PC-9 (cell line): ENCODE data around the gene DDAH1.

Experiments used
- EZH2 ChIP-seq: fragments of 200-600 bp; sonication (generic); IDR thresholded peaks from 2 replicates; pipeline ENCODE4 v1.8.0; 2017; ENCODE audit warnings: antibody characterized with exemption, low read depth
- TF ChIP-seq, protein P1 (sequence below): fragments of 200-600 bp; sonication (generic); conservative IDR thresholded peaks from 2 replicates; pipeline ENCODE4 v1.6.1; 2017; ENCODE audit warnings: mixed run types, antibody characterized with exemption, mild to moderate bottlenecking, moderate library complexity

DNA sequence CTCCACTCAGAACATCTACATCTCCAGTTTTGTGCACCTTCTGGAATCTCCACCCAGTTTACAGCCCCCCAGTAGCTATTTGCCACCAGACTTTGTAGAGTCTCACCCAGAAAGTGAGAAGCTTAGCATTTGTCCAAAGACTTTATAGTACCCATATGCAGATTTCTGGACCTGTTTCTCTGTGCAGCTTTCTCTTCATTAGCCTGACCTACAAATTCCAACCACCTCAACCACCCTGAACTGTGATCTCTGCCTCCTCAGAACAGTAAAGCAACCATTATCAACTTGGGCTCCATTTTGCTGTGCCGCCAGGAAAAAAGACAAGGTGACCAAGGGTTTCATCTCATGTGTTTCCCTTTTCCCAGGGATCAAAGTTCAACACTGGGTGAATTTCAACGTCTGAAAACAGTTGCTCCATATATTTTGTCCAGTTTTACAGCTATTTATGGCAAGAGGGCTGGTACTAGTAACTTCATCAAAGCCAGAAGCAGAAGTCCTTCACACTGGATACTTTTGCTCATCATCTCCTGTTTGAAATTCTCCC lies 36.5 kb upstream of the DDAH1 start:
- TF ChIP-seq, protein P1, sequence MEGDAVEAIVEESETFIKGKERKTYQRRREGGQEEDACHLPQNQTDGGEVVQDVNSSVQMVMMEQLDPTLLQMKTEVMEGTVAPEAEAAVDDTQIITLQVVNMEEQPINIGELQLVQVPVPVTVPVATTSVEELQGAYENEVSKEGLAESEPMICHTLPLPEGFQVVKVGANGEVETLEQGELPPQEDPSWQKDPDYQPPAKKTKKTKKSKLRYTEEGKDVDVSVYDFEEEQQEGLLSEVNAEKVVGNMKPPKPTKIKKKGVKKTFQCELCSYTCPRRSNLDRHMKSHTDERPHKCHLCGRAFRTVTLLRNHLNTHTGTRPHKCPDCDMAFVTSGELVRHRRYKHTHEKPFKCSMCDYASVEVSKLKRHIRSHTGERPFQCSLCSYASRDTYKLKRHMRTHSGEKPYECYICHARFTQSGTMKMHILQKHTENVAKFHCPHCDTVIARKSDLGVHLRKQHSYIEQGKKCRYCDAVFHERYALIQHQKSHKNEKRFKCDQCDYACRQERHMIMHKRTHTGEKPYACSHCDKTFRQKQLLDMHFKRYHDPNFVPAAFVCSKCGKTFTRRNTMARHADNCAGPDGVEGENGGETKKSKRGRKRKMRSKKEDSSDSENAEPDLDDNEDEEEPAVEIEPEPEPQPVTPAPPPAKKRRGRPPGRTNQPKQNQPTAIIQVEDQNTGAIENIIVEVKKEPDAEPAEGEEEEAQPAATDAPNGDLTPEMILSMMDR: no peak
- no peak for TF ChIP-seq EZH2
